SK-N-SH treated with all-trans-retinoic acid at 6 μM for 48 hours (cell line): ENCODE data around the gene CEP68.

Source experiments
- ATAC-seq: fragments of 200-7000 bp; cut with Tn5 transposase; 3 replicates; pipeline ENCODE4 v1.9.1; 2020; ENCODE audit warnings: mild to moderate bottlenecking, moderate library complexity
- ARNTL ChIP-seq: fragments of 450-650 bp; formaldehyde crosslinking; IDR thresholded peaks from 2 replicates; pipeline ENCODE4 v1.5.0; 2020; ENCODE audit warnings: low read depth, mild to moderate bottlenecking, moderate library complexity, borderline replicate concordance
- CSDC2 ChIP-seq: fragments of 250-450 bp; sonication (Bioruptor Pico); IDR thresholded peaks from 2 replicates; pipeline ENCODE4 v1.5.0; 2020; ENCODE audit warnings: mild to moderate bottlenecking, moderate library complexity
- ESRRG ChIP-seq: fragments of 250-450 bp; sonication (Bioruptor Pico); IDR thresholded peaks from 2 replicates; pipeline ENCODE4 v1.6.1; 2021; ENCODE audit warnings: mild to moderate bottlenecking
- GLIS3 ChIP-seq: fragments of 250-450 bp; sonication (Bioruptor Pico); IDR thresholded peaks from 2 replicates; pipeline ENCODE4 v1.5.0; 2020; ENCODE audit warnings: mild to moderate bottlenecking, moderate library complexity
- OSR1 ChIP-seq: fragments of 250-450 bp; sonication (Bioruptor Pico); IDR thresholded peaks from 2 replicates; pipeline ENCODE4 v1.8.0; 2022; ENCODE audit warnings: moderate library complexity, mild to moderate bottlenecking, inconsistent platforms
- PPARA ChIP-seq: fragments of 250-450 bp; sonication (Bioruptor Pico); IDR thresholded peaks from 2 replicates; pipeline ENCODE4 v1.5.0; 2020; ENCODE audit warnings: mild to moderate bottlenecking, borderline replicate concordance
- SNAI2 ChIP-seq: fragments of 250-450 bp; sonication (Bioruptor Pico); IDR thresholded peaks from 2 replicates; pipeline ENCODE4 v1.5.0; 2020; ENCODE audit warnings: mild to moderate bottlenecking, moderate library complexity
- TCF4 ChIP-seq: fragments of 250-450 bp; sonication (Bioruptor Pico); IDR thresholded peaks from 2 replicates; pipeline ENCODE4 v1.8.0; 2021; ENCODE audit warnings: mild to moderate bottlenecking, moderate library complexity, borderline replicate concordance
- ZC3H10 ChIP-seq: fragments of 250-450 bp; sonication (Bioruptor Pico); IDR thresholded peaks from 2 replicates; pipeline ENCODE4 v1.5.1; 2021; ENCODE audit warnings: mild to moderate bottlenecking, moderate library complexity
- ZFP3 ChIP-seq: fragments of 250-450 bp; sonication (Bioruptor Pico); IDR thresholded peaks from 2 replicates; pipeline ENCODE4 v1.5.0; 2020; ENCODE audit warnings: mild to moderate bottlenecking, moderate library complexity
- ZFP30 ChIP-seq: fragments of 450-650 bp; formaldehyde crosslinking; IDR thresholded peaks from 2 replicates; pipeline ENCODE4 v1.5.0; 2022; ENCODE audit warnings: mild to moderate bottlenecking, moderate library complexity
- ZNF565 ChIP-seq: fragments of 450-650 bp; formaldehyde crosslinking; conservative IDR thresholded peaks from 2 replicates; pipeline ENCODE4 v1.5.0; 2020; ENCODE audit warnings: low read depth, mild to moderate bottlenecking, moderate library complexity
- ZNF8 ChIP-seq: fragments of 450-650 bp; formaldehyde crosslinking; IDR thresholded peaks from 2 replicates; pipeline ENCODE4 v1.5.0; 2020; ENCODE audit warnings: mild to moderate bottlenecking, moderate library complexity
- TF ChIP-seq, protein P1 (sequence below): fragments of 250-450 bp; sonication (Bioruptor Pico); IDR thresholded peaks from 2 replicates; pipeline ENCODE4 v1.8.0; 2021; ENCODE audit warnings: low read depth, mild to moderate bottlenecking, moderate library complexity, borderline replicate concordance
- TF ChIP-seq, protein P2 (sequence below): fragments of 250-450 bp; sonication (Bioruptor Pico); IDR thresholded peaks from 2 replicates; pipeline ENCODE4 v1.5.1; 2020; ENCODE audit warnings: low read depth, mild to moderate bottlenecking, moderate library complexity
- TF ChIP-seq, protein P3 (sequence below): fragments of 250-450 bp; sonication (Bioruptor Pico); IDR thresholded peaks from 2 replicates; pipeline ENCODE4 v1.5.0; 2020; ENCODE audit warnings: mild to moderate bottlenecking, moderate library complexity
- TF ChIP-seq, protein P4 (sequence below): fragments of 250-450 bp; sonication (Bioruptor Pico); IDR thresholded peaks from 2 replicates; pipeline ENCODE4 v1.8.0; 2020; ENCODE audit warnings: mild to moderate bottlenecking, moderate library complexity, borderline replicate concordance
- TF ChIP-seq, protein P5 (sequence below): fragments of 250-450 bp; sonication (Bioruptor Pico); IDR thresholded peaks from 2 replicates; pipeline ENCODE4 v1.5.1; 2021; ENCODE audit warnings: mild to moderate bottlenecking, moderate library complexity

CEP68 gene

DNA sequence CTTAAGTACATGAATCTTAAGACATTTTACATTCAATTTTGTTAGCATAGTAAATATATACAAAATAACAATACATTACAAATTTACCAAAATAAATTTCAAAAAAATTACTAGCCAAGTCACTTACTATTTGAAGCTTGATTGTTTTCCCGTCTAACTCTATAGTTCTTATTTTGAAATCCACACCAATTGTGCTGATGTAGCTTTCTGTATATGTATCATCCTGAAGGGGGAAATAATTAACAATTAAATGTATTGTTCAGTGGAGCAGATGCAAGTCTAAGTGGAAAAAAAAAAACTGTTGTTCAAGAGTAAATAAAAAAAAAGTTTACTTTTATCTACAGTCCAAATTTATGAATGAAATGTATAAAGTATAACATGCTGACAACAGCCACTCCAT is 41.6 kb downstream of the CEP68 start (continued):
- no peak for TF ChIP-seq SNAI2 (CRISPR knock-in tag)
- TF ChIP-seq, protein P1, sequence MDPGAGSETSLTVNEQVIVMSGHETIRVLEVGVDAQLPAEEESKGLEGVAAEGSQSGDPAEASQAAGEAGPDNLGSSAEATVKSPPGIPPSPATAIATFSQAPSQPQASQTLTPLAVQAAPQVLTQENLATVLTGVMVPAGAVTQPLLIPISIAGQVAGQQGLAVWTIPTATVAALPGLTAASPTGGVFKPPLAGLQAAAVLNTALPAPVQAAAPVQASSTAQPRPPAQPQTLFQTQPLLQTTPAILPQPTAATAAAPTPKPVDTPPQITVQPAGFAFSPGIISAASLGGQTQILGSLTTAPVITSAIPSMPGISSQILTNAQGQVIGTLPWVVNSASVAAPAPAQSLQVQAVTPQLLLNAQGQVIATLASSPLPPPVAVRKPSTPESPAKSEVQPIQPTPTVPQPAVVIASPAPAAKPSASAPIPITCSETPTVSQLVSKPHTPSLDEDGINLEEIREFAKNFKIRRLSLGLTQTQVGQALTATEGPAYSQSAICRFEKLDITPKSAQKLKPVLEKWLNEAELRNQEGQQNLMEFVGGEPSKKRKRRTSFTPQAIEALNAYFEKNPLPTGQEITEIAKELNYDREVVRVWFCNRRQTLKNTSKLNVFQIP, result no peak
- TF ChIP-seq TCF4 (CRISPR knock-in tag), result no peak
- TF ChIP-seq ZFP30 (CRISPR knock-in tag), result no peak
- no peak for TF ChIP-seq ESRRG (CRISPR knock-in tag)
- no peak for TF ChIP-seq ARNTL

DNA sequence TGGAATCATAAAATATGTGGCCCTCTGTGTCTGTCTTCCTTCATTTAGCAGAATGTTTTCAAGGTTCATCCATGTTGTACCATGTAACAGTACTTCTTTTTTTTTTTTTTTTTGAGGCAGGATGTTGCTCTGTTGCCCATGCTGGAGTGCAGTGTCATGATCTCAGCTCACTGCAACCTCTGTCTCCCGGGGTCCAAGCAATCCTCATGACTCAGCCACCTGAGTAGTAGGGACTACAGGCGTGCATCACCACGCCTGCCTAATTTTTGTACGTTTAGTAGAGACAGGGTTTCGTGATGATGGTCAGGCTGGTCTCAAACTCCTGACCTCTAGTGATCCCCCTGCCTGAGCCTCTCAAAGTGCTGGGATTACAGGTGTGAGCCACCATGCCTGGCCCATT is 42.5 kb downstream of the CEP68 start:
- no peak for ATAC-seq
- TF ChIP-seq OSR1 (CRISPR knock-in tag), result no peak
- TF ChIP-seq PPARA, result no peak
- TF ChIP-seq, protein P2, sequence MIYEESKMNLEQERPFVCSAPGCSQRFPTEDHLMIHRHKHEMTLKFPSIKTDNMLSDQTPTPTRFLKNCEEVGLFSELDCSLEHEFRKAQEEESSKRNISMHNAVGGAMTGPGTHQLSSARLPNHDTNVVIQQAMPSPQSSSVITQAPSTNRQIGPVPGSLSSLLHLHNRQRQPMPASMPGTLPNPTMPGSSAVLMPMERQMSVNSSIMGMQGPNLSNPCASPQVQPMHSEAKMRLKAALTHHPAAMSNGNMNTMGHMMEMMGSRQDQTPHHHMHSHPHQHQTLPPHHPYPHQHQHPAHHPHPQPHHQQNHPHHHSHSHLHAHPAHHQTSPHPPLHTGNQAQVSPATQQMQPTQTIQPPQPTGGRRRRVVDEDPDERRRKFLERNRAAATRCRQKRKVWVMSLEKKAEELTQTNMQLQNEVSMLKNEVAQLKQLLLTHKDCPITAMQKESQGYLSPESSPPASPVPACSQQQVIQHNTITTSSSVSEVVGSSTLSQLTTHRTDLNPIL (CRISPR knock-in tag), result no peak
- no peak for TF ChIP-seq CSDC2
- TF ChIP-seq ZNF8, result no peak
- TF ChIP-seq, protein P1, result no peak
- no peak for TF ChIP-seq TCF4 (CRISPR knock-in tag)
- no peak for TF ChIP-seq ZNF565 (CRISPR knock-in tag)
- no peak for TF ChIP-seq ZFP30 (CRISPR knock-in tag)
- no peak for TF ChIP-seq ARNTL

DNA sequence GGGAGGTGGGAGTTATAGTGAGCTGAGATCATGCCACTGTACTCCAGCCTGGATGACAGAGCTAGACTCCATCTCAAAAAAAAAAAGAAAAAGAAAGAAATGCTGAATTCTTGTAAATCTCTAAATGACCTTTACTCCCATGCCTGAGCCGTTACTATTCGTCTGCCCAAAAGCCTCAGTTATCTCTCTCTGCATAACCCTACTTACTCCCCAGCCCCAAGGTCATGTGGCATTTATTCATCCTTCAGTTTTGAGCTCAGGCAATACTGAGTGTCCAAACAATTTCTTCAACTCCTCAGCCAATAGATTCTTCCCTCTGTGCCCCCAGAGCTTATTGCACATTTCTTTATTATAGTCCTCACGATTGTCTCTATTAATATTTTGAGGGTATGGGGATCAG is 44.9 kb downstream of the CEP68 start:
- TF ChIP-seq ESRRG (CRISPR knock-in tag), result no peak
- TF ChIP-seq, protein P3, sequence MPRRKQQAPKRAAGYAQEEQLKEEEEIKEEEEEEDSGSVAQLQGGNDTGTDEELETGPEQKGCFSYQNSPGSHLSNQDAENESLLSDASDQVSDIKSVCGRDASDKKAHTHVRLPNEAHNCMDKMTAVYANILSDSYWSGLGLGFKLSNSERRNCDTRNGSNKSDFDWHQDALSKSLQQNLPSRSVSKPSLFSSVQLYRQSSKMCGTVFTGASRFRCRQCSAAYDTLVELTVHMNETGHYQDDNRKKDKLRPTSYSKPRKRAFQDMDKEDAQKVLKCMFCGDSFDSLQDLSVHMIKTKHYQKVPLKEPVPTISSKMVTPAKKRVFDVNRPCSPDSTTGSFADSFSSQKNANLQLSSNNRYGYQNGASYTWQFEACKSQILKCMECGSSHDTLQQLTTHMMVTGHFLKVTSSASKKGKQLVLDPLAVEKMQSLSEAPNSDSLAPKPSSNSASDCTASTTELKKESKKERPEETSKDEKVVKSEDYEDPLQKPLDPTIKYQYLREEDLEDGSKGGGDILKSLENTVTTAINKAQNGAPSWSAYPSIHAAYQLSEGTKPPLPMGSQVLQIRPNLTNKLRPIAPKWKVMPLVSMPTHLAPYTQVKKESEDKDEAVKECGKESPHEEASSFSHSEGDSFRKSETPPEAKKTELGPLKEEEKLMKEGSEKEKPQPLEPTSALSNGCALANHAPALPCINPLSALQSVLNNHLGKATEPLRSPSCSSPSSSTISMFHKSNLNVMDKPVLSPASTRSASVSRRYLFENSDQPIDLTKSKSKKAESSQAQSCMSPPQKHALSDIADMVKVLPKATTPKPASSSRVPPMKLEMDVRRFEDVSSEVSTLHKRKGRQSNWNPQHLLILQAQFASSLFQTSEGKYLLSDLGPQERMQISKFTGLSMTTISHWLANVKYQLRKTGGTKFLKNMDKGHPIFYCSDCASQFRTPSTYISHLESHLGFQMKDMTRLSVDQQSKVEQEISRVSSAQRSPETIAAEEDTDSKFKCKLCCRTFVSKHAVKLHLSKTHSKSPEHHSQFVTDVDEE (CRISPR knock-in tag), result no peak
- TF ChIP-seq, protein P4, sequence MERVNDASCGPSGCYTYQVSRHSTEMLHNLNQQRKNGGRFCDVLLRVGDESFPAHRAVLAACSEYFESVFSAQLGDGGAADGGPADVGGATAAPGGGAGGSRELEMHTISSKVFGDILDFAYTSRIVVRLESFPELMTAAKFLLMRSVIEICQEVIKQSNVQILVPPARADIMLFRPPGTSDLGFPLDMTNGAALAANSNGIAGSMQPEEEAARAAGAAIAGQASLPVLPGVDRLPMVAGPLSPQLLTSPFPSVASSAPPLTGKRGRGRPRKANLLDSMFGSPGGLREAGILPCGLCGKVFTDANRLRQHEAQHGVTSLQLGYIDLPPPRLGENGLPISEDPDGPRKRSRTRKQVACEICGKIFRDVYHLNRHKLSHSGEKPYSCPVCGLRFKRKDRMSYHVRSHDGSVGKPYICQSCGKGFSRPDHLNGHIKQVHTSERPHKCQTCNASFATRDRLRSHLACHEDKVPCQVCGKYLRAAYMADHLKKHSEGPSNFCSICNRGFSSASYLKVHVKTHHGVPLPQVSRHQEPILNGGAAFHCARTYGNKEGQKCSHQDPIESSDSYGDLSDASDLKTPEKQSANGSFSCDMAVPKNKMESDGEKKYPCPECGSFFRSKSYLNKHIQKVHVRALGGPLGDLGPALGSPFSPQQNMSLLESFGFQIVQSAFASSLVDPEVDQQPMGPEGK (CRISPR knock-in tag), result no peak
- no peak for TF ChIP-seq ZC3H10 (CRISPR knock-in tag)
- TF ChIP-seq GLIS3 (CRISPR knock-in tag), result no peak
- no peak for TF ChIP-seq CSDC2
- no peak for TF ChIP-seq ZFP3 (CRISPR knock-in tag)
- TF ChIP-seq, protein P2 (CRISPR knock-in tag), result no peak
- TF ChIP-seq, protein P5, sequence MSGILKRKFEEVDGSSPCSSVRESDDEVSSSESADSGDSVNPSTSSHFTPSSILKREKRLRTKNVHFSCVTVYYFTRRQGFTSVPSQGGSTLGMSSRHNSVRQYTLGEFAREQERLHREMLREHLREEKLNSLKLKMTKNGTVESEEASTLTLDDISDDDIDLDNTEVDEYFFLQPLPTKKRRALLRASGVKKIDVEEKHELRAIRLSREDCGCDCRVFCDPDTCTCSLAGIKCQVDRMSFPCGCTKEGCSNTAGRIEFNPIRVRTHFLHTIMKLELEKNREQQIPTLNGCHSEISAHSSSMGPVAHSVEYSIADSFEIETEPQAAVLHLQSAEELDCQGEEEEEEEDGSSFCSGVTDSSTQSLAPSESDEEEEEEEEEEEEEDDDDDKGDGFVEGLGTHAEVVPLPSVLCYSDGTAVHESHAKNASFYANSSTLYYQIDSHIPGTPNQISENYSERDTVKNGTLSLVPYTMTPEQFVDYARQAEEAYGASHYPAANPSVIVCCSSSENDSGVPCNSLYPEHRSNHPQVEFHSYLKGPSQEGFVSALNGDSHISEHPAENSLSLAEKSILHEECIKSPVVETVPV (CRISPR knock-in tag), result no peak
- no peak for TF ChIP-seq ZNF565 (CRISPR knock-in tag)
- TF ChIP-seq TCF4 (CRISPR knock-in tag), result no peak
- TF ChIP-seq ARNTL, result no peak
- TF ChIP-seq, all 23 proteins: peak for 0
- ATAC-seq, result no peak
